ENCODE measurements around the gene TM7SF3.

TM7SF3 gene

GRCh38 chr12:26941215-26941594, 73.0 kb downstream of the TM7SF3 start:
- H3K4me3 ChIP-seq (replicated peaks in 1 of 2; ENCODE audit: low read depth in 2 of 2, low read length in 2 of 2), result peak overlapping the region in 1 of 2 donors; percentile 24
- no peak for TF ChIP-seq CTCF (IDR thresholded peaks at IDR 0.05; ENCODE audit: low read depth, low read length)
- DNase-seq (ENCODE audit: low read depth in 2 of 2), result peak; percentile 23 to 29

GRCh38 chr12:26940516-26941214, 73.5 kb downstream of the TM7SF3 start:
- no peak for TF ChIP-seq CTCF (IDR thresholded peaks at IDR 0.05; ENCODE audit: low read depth, low read length)
- DNase-seq (ENCODE audit: low read depth in 2 of 2), result peak; percentile 47 to 59
- peak overlapping the region; percentile 11 to 96 for H3K4me3 ChIP-seq (replicated peaks in 1 of 2; ENCODE audit: low read depth in 2 of 2, low read length in 2 of 2)

GRCh38 chr12:26939953-26940352, 74.2 kb downstream of the TM7SF3 start:
- TF ChIP-seq CTCF (IDR thresholded peaks at IDR 0.05; ENCODE audit: low read depth, low read length), result no peak
- peak overlapping the region; percentile 96 to 99 for H3K4me3 ChIP-seq (replicated peaks in 1 of 2; ENCODE audit: low read depth in 2 of 2, low read length in 2 of 2)
- no peak for DNase-seq (ENCODE audit: low read depth in 2 of 2)

- H3K4me3 ChIP-seq (replicated peaks in 1 of 2; ENCODE audit: low read depth in 2 of 2, low read length in 2 of 2), result peak overlapping the region; percentile 96 to 99
- DNase-seq (ENCODE audit: low read depth in 2 of 2), result peak in 1 of 2 donors; percentile 45
- TF ChIP-seq CTCF (IDR thresholded peaks at IDR 0.05; ENCODE audit: low read depth, low read length), result no peak
These were observed 74.9 kb downstream of the TM7SF3 start for GRCh38 chr12:26939192-26939832.

GRCh38 chr12:26938701-26939062, 75.5 kb downstream of the TM7SF3 start:
- TF ChIP-seq CTCF (IDR thresholded peaks at IDR 0.05; ENCODE audit: low read depth, low read length), result no peak
- H3K4me3 ChIP-seq (replicated peaks in 1 of 2; ENCODE audit: low read depth in 2 of 2, low read length in 2 of 2), result peak overlapping the region; percentile 96 to 99
- DNase-seq (ENCODE audit: low read depth in 2 of 2), result no peak

- DNase-seq (ENCODE audit: low read depth in 2 of 2), result peak; percentile 99
- no peak for TF ChIP-seq CTCF (IDR thresholded peaks at IDR 0.05; ENCODE audit: low read depth, low read length)
- peak within 1 kb of the TSS; percentile 96 to 99 for H3K4me3 ChIP-seq (replicated peaks in 1 of 2; ENCODE audit: low read depth in 2 of 2, low read length in 2 of 2)
These were observed 76.1 kb downstream of the TM7SF3 start, which contains the start of the genes FGFR1OP2 and INTS13 for GRCh38 chr12:26937863-26938700. TSS of gene FGFR1OP2 (plus strand) at chr12:26938470. CDS start at chr12:26954159, 15,689 bp downstream. TSS of gene INTS13 (minus strand) at chr12:26937981. CDS start at chr12:26936803, 1,178 bp downstream.

Measured in cardiac fibroblast (primary cell).